GM19452 (cell line): Measurements from ENCODE around the gene FMN2.

ENCODE experiments used
- ATAC-seq: cut with Tn5 transposase; IDR thresholded peaks from one replicate; pipeline ENCODE4 v1.9.1; 2021; ENCODE audit not compliant: unreplicated experiment

FMN2 gene

DNA sequence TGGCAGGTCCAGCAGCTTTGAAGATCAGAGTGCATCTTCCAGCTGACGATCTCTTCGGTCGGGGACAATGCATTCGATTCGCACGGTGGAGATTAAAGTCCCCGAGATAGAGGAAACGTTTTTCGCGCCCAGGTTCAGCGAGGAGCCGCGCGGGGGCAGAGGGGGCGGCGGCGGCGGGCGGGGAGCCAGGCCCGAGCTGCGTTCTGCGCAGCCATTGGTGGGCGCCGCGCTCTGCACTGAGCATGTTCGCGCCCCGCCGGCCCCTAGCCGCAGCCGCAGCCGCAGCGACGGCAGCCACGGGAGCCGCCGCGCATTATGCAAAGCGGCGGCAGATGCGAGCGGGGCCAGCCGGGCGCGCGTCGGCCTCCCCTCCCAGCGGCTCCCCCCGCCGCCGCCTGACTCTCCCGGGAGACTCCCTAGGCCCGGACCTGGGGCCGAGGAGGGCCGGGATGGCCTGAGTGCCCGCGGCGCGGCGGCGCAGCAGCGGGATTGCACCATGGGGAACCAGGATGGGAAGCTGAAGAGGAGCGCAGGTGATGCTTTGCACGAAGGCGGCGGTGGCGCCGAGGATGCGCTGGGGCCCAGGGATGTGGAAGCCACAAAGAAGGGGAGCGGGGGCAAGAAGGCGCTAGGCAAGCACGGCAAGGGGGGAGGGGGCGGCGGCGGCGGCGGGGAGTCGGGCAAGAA is at the start of gene FMN2:
Gene FMN2 (plus strand): TSS at position 270 of the 687 bp plus-strand sequence. CDS start 227 bp downstream, at position 497.
- no peak for ATAC-seq

- no peak for ATAC-seq
Measured at GRCh38 chr1:240044620-240045019, 47.1 kb upstream of the FMN2 start.

DNA sequence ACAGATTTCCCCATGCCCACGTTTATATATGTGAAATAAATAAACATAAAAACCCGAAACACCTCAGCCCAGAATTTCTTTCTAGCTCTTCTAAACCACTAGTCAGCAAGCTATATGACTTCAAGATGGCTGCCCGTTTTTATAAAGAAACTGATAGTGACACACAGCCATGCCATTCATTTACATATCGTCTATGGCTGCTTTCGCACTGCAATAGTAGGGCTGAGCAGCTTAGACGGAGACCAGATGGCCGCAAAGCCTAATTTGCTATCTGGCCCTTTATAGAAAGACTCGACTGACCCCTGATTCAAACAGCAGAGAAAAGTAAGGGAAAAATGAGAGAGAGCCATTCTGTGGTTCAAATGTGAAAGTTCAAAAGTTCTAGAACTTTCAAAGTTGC is 45.7 kb upstream of the FMN2 start:
- no peak for ATAC-seq

DNA sequence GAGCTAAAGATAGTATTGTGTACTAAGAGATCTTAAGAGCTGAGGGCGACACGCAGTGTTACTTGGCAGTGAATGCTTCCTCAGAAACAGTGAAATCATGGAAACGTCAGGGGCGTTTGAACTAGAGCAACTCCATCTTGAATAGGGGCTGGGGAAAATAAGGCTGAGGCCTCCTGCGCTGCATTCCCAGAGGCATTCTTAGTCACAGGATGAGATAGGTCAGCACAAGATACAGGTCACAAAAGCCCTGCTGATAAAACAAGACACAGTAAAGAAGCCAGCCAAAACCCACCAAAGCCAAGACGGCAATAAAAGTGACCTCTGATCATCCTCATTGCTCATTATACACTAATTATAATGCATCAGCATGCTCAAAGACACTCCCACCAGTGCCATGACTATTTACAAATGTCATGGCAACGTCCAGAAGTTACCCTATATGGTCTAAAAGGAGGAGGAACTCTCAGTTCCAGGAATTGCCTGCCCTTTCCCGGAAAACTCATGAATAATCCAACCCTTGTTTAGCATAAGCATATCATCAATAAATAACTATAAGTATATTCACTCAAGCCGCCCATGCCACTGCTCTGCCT is 37.5 kb upstream of the FMN2 start:
- ATAC-seq: no peak

DNA sequence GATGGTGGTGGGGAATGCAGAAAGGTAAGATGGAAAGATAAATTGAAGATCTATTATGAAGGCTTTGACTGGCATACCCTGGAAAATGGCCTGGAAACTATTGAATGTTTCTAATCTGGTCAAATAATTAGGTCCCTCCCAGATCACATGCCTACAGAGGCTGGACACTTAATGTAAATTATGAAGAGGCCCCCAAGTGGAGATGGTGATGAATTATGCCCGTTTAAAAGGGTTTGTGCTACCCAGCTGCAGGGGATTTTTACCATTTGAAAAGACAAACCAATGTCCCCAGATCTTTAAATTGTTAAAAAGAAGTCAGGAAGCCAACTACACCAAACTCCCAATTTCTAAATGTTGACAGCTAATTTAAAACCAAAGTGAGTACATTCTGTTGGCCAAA is 35.7 kb upstream of the FMN2 start:
- ATAC-seq: no peak

GRCh38 chr1:240056350-240056749 is 35.3 kb upstream of the FMN2 start:
- no peak for ATAC-seq

DNA sequence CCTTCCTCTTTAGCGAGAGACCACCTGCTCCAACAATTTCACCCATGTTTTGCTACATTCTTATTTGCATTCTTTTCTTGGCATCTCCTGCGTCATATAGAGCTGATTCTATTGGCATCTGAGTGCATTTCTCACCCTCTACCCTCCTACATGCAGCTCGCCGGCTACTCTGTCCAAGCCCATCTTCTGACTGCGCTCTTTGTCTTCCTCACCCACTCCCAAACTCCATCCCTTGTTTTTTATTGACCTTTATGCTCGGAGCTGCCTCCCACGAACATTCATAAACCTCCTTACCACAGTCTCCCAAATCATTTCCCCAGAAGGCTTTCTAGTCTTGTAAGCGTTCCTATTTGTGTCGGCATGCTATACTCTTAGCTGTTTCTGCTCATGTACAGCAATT is 33.6 kb upstream of the FMN2 start:
- ATAC-seq: no peak

DNA sequence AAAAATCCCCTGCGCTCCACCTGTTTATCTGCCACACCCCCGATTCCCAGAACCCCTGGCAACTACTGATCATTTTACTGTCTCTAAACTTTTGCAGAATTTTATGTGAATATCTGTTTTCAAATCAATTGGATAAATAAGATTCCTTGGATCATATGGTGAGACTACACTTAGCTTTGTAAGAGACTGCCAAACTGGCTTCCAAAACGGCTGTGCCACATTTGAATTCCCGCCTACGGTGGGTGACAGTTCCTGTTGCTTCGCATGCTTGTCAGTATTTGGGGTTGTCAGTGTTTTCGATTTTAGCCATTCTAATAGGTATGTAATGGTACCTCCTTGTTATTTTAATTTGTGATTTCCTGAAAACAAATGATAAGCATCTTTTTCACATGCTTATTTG is 22.7 kb upstream of the FMN2 start:
- no peak for ATAC-seq

DNA sequence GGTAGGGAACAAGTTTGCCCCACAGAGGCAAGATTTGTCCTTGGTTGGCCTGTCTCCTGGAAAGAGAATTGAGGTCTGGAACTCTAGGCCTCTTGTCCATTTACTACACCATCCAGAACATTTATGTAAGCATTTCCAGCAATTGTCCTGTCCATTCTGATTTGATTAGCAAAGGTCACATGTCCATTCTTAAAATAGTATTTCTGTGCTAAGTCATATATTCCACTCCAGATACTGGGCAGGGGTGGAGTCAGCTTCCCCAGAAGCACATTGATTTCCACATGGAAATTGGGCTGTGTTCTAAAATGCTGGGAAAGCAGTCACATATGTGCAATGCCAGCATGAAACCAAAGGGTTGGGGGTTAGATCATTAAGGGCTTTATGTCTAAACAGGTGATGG is 21.5 kb upstream of the FMN2 start:
- no peak for ATAC-seq

DNA sequence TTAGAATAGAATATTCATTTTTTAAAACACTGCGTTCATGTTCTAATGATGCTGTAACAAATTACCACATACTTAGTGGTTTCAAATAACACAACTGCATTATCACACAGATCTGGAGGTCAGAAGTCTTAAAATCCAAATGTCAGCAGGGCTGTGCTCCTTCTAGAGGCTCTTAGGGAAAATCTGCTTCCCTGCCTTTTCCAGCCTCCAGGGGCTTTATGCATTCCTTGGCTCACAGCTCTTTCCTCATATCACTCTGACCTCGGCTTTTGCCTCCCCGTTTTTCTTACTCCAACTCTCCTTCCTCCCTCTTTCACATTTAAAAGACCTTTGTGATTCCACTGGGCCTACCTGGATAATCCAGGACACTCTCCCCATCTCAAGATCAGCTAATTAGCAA is 18.6 kb upstream of the FMN2 start:
- ATAC-seq: no peak

DNA sequence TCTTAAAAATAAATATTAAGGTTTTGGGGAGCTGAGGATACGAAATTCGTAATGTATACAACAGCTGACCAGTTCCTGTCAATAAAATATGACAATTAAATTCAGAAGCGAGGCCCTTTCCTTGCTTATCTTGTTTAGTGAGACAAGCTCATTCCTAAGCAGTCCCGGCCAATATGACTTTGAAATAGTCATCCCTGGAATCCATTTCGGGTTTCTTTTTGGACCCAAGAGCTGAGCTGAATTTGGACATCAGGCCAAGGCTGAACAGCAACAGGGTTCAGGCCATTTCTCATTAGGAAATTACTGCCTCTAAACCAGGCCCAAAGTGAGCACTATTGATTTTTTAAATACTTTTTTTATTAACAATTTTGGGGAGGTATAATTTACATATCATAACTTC is 17.3 kb upstream of the FMN2 start:
- no peak for ATAC-seq

GRCh38 chr1:240074908-240075307 is 16.8 kb upstream of the FMN2 start:
- ATAC-seq: no peak

DNA sequence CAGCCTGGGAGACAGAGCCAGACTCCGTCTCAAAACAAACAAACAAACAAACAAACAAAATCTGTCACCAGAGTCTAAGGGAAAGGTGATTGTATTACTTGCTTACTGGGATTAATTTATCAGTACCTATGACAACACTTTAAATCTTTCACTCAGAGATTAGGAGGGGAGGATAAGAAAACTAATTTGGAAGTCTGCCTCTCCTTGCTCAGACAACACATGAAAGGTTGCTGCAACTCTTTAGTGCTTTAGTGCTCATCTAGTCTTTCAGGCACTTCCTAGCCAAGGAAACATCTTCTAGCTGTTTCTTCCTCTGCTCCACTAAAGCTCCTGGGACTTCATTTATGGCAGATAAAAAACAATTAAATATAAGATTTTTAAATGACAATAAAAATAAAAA is 7.3 kb upstream of the FMN2 start:
- no peak for ATAC-seq

- no peak for ATAC-seq
Measured at GRCh38 chr1:240084749-240085148, 6.9 kb upstream of the FMN2 start.

- ATAC-seq: no peak
Measured at GRCh38 chr1:240086726-240087125, 5.0 kb upstream of the FMN2 start.

DNA sequence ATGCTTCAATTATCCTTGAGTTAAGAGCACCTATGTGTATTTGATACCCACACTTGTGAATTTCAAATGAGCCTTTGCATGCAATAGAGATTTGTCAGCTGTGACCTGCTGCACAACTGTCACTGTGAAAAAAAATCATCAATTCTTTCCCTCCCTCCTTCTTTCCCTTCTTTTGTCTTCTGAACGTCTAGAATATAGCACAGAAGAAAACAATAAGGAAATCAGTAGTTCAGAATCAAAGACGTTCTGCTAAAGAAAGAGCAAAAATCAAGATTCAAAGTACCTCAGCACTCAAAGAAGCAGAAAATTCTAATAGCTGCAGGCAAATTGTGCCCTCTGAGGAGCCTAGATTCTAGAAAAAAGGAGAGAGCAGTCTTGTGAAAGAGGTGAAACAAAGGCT is 1.7 kb upstream of the FMN2 start:
- ATAC-seq: no peak

DNA sequence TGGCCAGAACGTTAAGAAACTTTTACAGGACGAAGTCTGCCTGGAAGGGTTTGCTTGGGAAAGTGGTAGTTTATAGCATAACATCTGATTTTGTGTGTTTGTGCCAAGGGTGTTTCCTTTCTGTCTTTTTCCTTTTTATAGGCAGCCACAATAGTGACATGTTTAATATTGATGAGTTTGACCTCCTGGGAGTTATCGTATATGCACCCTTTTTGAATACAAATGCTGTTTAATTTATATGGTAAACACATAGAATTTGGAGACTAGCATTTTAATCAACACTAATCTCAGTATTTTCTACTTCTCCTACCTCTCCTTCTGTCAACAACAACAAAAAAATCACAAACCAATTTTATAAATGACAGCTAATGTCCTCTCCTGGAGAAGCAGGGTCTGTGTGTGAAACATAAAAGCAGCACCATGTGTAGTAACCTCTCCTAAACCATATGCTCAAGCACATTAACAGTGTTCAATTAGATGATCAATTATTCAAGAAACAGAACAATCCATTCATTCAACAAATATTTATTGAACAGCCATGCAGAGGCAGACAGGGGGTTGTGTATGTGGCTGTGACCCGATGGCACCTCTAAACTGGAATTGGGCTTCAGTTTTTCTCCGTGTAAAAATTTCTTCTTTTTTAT is 604 bp upstream of the FMN2 start:
- ATAC-seq: no peak

DNA sequence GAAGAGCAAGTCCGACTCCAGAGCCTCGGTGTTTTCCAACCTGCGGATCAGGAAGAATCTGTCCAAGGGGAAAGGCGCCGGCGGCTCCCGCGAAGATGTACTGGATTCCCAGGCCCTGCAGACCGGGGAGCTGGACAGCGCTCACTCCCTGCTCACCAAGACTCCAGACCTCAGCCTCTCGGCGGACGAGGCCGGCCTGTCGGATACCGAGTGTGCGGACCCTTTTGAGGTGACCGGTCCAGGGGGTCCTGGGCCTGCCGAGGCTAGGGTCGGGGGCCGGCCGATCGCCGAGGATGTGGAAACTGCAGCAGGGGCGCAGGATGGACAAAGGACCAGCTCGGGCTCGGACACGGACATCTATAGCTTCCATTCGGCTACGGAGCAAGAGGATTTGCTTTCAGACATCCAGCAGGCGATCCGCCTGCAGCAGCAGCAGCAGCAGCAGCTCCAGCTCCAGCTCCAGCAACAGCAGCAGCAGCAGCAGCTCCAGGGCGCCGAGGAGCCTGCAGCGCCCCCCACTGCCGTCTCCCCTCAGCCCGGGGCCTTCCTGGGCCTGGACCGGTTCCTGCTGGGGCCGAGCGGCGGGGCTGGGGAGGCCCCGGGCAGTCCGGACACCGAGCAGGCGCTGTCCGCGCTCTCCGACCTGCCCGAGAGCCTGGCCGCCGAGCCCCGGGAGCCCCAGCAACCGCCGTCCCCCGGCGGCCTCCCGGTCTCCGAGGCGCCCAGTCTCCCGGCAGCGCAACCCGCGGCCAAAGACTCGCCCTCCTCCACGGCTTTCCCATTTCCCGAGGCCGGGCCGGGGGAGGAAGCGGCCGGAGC is 827 bp downstream of the FMN2 start:
- no peak for ATAC-seq

DNA sequence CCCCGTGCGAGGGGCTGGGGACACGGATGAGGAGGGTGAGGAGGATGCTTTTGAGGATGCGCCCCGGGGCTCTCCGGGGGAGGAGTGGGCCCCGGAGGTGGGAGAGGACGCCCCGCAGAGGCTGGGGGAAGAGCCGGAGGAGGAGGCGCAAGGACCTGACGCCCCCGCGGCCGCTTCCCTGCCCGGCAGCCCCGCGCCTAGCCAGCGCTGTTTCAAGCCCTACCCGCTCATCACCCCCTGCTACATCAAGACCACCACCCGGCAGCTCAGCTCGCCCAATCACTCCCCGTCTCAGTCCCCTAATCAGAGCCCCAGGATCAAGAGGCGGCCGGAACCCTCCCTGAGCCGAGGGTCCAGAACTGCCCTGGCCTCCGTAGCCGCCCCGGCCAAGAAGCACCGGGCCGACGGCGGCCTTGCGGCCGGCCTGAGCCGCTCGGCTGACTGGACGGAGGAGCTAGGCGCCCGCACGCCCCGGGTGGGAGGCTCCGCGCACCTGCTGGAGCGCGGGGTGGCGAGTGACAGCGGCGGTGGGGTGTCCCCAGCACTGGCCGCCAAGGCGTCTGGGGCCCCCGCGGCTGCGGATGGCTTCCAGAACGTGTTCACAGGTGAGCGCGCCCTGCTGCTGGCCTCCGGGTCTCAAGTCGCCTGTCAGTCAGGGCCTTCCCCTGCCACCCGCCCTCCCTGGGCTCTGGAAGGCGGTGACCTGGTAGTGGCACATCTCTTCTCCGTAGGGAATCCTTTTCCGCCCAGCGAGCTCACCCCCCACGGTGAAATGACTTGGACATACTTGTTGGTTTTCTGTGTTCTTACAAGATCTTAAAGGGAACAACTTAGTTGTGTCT is 1.7 kb downstream of the FMN2 start:
- no peak for ATAC-seq

- ATAC-seq: no peak
Measured at GRCh38 chr1:240094041-240094722, 2.5 kb downstream of the FMN2 start.
